Fibroblast of lung (primary cell): ENCODE measurements around the gene OR10H2. TPM values are rescaled to one million over a fixed set of nuclear protein-coding genes. Genes with fewer than 3 reads are reported as not detected.

Source experiments
- DNase-seq, 2 donors: peaks; one replicate each; pipeline versions ENCODE4 v3.0.0 to v3.0.0-alpha.2; 2010; ENCODE audit warnings: low read depth in 2 of 2
- H2AFZ ChIP-seq: 2 replicates; pipeline ENCODE4 v1.5.1; 2012; ENCODE audit warnings: low read length, control low read depth, inconsistent platforms
- H3K27ac ChIP-seq: 2 replicates; pipeline ENCODE4 v1.5.1; 2011; ENCODE audit warnings: low read length, control low read depth; ENCODE audit not compliant: insufficient read depth
- H3K27me3 ChIP-seq: 2 replicates; pipeline ENCODE4 v1.5.1; 2011; ENCODE audit warnings: mild to moderate bottlenecking, low read length; ENCODE audit not compliant: control insufficient read depth, insufficient read depth
- H3K36me3 ChIP-seq: 2 replicates; pipeline ENCODE4 v1.5.1; 2011; ENCODE audit warnings: low read length; ENCODE audit not compliant: control insufficient read depth, insufficient read depth
- H3K4me1 ChIP-seq: 2 replicates; pipeline ENCODE4 v1.5.1; 2011; ENCODE audit warnings: low read length; ENCODE audit not compliant: control insufficient read depth, insufficient read depth; ENCODE audit errors: extremely low read depth
- H3K4me2 ChIP-seq: 2 replicates; pipeline ENCODE4 v1.5.1; 2011; ENCODE audit warnings: low read length, control low read depth; ENCODE audit not compliant: insufficient read depth; ENCODE audit errors: extremely low read depth
- H3K4me3 ChIP-seq, 4 experiments: fragments of 200-600 bp in 1 of 4; sonication (generic) in 1 of 4; replicated peaks in 1 of 4; 2 replicates each; pipeline ENCODE4 v1.5.1; 2011 to 2016; ENCODE audit warnings: low read length in 4 of 4, low read depth in 3 of 4, mild to moderate bottlenecking in 3 of 4, control low read depth in 2 of 4, inconsistent platforms in 1 of 4, mixed read lengths in 1 of 4; ENCODE audit not compliant: insufficient read depth in 1 of 4; ENCODE audit errors: control extremely low read depth in 1 of 4
- H3K79me2 ChIP-seq: 2 replicates; pipeline ENCODE4 v1.5.1; 2012; ENCODE audit warnings: mild to moderate bottlenecking, low read length, inconsistent platforms; ENCODE audit not compliant: control insufficient read depth, insufficient read depth
- H3K9ac ChIP-seq: 2 replicates; pipeline ENCODE4 v1.5.1; 2011; ENCODE audit warnings: mild to moderate bottlenecking, low read length, control low read depth; ENCODE audit not compliant: insufficient read depth
- H3K9me3 ChIP-seq: 2 replicates; pipeline ENCODE4 v1.5.1; 2012; ENCODE audit warnings: low read depth, low read length; ENCODE audit not compliant: control insufficient read depth, insufficient read depth
- H4K20me1 ChIP-seq: 2 replicates; pipeline ENCODE4 v1.5.1; 2011; ENCODE audit warnings: low read length; ENCODE audit not compliant: control insufficient read depth, insufficient read depth; ENCODE audit errors: extremely low read depth
- EZH2 ChIP-seq: IDR thresholded peaks from 2 replicates; pipeline ENCODE4 v1.5.1; 2012; ENCODE audit warnings: low read length, control low read depth, mild to moderate bottlenecking; ENCODE audit errors: missing control alignments
- polyA plus RNA-seq, 2 donors: library from polyadenylated mRNA; depleted of rRNA in 1 of 2; stranded (reverse) in 1 of 2; unstranded in 1 of 2; fragments of >200 nt; gene quantifications; 2 replicates each; pipeline ENCODE4 v1.2.1, GENCODE V29; 2011 to 2012; ENCODE audit warnings: missing spikeins in 1 of 2
- total RNA-seq: library from RNA; depleted of rRNA; stranded (reverse); fragments of >200 nt; gene quantifications from 2 replicates; pipeline ENCODE4 v1.2.1, GENCODE V29; 2014
- TF ChIP-seq, protein P1 (sequence below), 2 donors: IDR thresholded peaks in 1 of 2; conservative IDR thresholded peaks in 1 of 2; 1 replicate in 1 of 2; 2 replicates in 1 of 2; pipeline ENCODE4 v1.5.1; 2011 to 2012; ENCODE audit warnings: low read length in 2 of 2, control low read depth in 1 of 2, inconsistent platforms in 1 of 2, low read depth in 1 of 2, mild to moderate bottlenecking in 1 of 2

The OR10H2 gene
- total and polyA plus RNA-seq, 2 donors (not counting 1 experiment from before 2014, with no cell fraction given): not detected

GRCh38 chr19:15714638-15715037 lies 13.2 kb upstream of the OR10H2 start:
- no peak for DNase-seq
- Histone ChIP-seq H3K9me3 (no peaks in the 10 kb centered on the region), H3K36me3 (no peaks in the 10 kb centered on the region), H3K9ac (no peak overlapping the region), H3K27me3 (no peaks in the 10 kb centered on the region), H3K4me3 (no peak overlapping the region), H3K4me2 (no peak overlapping the region), H3K79me2 (no peaks in the 10 kb centered on the region), H4K20me1 (peaks cover 2% of the 10 kb centered on the region), H2AFZ (no peak overlapping the region), H3K4me1 (no peaks in the 10 kb centered on the region), H3K27ac (no peak overlapping the region)
- no peak for TF ChIP-seq EZH2
- TF ChIP-seq, protein P1, sequence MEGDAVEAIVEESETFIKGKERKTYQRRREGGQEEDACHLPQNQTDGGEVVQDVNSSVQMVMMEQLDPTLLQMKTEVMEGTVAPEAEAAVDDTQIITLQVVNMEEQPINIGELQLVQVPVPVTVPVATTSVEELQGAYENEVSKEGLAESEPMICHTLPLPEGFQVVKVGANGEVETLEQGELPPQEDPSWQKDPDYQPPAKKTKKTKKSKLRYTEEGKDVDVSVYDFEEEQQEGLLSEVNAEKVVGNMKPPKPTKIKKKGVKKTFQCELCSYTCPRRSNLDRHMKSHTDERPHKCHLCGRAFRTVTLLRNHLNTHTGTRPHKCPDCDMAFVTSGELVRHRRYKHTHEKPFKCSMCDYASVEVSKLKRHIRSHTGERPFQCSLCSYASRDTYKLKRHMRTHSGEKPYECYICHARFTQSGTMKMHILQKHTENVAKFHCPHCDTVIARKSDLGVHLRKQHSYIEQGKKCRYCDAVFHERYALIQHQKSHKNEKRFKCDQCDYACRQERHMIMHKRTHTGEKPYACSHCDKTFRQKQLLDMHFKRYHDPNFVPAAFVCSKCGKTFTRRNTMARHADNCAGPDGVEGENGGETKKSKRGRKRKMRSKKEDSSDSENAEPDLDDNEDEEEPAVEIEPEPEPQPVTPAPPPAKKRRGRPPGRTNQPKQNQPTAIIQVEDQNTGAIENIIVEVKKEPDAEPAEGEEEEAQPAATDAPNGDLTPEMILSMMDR (conservative IDR thresholded peaks at IDR 0.05 in 1 of 2, IDR thresholded peaks at IDR 0.05 in 1 of 2; ENCODE audit: low read depth in 1 of 2, low read length in 2 of 2): no peak

GRCh38 chr19:15715642-15716041 lies 12.2 kb upstream of the OR10H2 start:
- no peaks in the 10 kb centered on the region for H3K27me3 ChIP-seq
- no peaks in the 10 kb centered on the region for H3K36me3 ChIP-seq
- H3K9me3 ChIP-seq: no peaks in the 10 kb centered on the region
- H3K27ac ChIP-seq: no peak overlapping the region
- H4K20me1 ChIP-seq: peaks cover 2% of the 10 kb centered on the region
- H3K9ac ChIP-seq: no peak overlapping the region
- no peak overlapping the region for H2AFZ ChIP-seq
- no peak overlapping the region for H3K4me3 ChIP-seq
- H3K4me2 ChIP-seq: no peak overlapping the region
- no peak for DNase-seq
- no peaks in the 10 kb centered on the region for H3K79me2 ChIP-seq
- TF ChIP-seq, protein P1 (conservative IDR thresholded peaks at IDR 0.05 in 1 of 2, IDR thresholded peaks at IDR 0.05 in 1 of 2; ENCODE audit: low read depth in 1 of 2, low read length in 2 of 2): no peak
- TF ChIP-seq EZH2: no peak
- H3K4me1 ChIP-seq: no peaks in the 10 kb centered on the region

- Histone ChIP-seq H3K27ac (no peak overlapping the region), H3K9ac (no peak overlapping the region), H3K9me3 (no peaks in the 10 kb centered on the region), H3K4me3 (no peak overlapping the region), H4K20me1 (peaks cover 2% of the 10 kb centered on the region), H3K36me3 (no peaks in the 10 kb centered on the region), H3K4me2 (no peak overlapping the region), H3K79me2 (no peaks in the 10 kb centered on the region), H3K27me3 (no peaks in the 10 kb centered on the region), H3K4me1 (no peaks in the 10 kb centered on the region), H2AFZ (no peak overlapping the region)
- no peak for DNase-seq
- TF ChIP-seq EZH2: no peak
These were observed 10.0 kb upstream of the OR10H2 start for GRCh38 chr19:15717809-15718208.
